HG03045 (cell line): ENCODE results near the gene RFX1.
"Not testable (repeated sequence)": the region's sequence is repeated elsewhere in the genome, so short reads cannot be mapped to it uniquely, and the experiment has no call there.

Source experiments
- ATAC-seq: cut with Tn5 transposase; IDR thresholded peaks from one replicate; pipeline ENCODE4 v1.9.1; 2021; ENCODE audit warnings: mild to moderate bottlenecking, moderate library complexity; ENCODE audit not compliant: unreplicated experiment

The RFX1 gene

DNA sequence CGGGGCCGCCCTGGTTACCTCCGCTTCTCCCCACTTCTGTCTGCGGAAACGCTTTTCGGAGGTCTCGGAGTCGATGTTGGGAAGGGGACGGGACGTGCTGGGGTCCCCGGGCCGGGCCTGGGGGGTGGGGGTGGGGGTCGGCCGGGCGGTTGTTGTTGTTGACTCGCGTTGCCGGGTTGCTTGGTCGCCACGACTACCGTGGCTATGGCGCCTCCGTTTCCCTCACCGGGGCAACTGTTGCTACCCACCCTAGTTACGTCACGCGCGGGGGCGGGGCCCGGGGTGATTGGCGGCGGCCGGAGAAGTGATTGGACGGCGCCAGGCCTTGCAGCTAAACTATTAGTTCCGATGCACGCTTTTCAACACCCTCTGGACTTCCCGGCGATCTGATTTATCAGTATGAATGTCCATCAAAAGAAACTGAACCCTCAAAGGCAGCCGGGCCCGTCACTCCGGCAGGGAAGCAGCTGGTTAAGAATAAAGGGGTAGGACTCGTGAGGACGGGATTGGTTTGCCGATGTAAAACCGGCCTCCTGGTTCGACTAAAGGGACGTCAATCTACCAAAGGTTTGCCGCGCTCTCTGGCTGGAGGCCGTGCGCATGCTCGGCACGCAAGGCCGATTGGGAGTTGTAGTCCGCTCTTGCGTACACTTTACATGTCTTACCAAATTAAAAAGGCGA, at the start of gene RFX1:
Gene RFX1, minus strand, starts transcription at position 236 of the 681 bp plus-strand sequence. CDS start 12,477 bp downstream, outside the sequence.
- peak; percentile 76 for ATAC-seq

DNA sequence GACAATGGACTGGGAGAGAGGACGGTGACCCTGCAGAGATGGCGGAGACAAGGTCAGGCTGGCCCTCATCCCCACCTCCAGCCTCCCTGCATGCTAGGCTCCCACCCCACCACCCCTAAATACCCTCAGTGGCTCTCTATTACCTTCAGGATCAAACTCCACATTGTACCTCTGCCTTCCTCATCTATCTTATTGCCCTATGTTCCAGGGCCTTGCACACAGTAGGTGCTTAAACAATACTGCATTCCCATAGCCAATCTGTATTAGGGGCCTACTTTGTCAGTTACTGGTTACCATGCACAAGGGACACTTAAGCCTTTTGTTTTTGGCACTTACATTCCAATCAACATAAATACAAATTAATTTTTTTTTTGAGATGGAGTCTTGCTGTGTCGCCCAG, 49.3 kb upstream of the RFX1 start:
- no peak for ATAC-seq

DNA sequence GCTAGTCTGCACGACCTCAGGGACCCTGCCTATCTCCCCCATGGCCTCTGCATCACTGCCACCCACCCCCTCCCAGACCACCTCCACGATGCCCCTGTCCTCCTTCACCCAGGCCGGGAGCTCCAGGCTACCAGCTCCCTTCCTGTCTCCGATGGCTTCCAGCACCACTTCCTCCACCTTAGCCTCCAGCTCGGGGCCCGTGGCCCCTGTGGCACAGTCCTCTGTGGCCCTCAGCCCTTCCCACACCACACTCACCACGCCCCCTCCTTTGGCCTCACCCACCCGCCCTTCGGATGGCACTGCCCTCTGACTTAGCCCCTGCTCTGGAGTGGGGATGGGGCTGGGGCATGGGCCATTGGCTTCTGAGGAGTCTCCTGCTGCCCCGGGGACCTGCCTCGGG, 48.6 kb upstream of the RFX1 start:
- no peak for ATAC-seq

DNA sequence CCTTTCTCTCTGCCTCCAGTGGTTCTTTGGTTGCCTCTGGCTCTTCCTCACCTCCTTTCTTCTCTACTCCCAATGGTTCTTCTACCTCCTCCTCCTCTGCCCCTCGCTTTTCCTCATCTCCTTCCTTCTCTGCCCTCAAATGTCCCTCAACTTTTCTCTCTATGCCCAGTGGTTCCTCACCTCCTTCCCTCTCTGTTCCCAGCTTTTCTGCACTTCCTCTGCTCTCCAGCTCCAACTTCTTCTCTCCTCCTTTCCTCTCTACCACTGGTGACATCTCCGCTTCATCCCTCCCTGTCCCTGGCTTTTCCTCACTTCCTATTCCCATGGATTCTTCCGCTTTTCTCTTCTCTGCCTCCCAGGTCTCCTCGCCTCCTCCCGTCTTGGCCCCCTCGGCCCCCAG, 48.0 kb upstream of the RFX1 start:
- ATAC-seq = no peak

DNA sequence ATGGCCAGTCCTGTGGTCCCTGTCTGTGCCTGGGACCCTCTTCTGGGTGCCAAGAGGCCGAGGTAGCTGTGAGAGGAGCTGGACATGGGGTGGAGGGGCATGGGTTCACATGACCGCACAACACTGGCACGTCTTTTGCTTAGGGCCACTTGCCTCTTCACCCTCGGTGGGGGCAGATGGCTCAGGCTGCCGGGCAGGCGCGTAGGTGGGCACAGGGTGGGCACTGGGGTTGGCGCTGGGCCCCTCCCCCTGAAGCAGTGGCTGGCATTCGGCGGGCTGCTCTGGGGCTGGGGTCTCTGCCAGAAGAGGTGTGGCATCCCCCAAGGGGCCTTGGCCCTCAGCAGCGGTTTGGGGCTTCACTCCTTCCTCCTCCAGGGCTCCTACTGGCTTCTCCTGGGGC, 47.4 kb upstream of the RFX1 start:
- ATAC-seq = no peak

DNA sequence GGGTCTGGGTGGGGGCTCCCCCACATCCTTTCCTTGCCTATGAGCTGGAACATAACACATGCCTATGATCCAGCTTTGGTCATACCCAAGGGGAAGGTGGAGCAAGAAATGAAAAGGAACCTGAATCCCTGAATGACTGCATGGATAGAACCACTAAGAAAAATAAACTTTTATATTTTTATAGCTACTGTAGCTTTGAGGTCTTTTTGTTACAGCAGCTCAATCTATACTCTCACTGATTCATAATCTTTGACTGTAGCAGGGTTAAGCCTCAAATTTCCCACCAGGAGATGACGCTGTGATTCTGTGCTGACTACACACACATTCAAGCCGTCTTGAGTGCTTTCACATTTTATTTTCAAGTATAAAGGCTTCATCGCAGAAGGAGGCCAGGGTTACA, 46.9 kb upstream of the RFX1 start:
- ATAC-seq = no peak

GRCh38 chr19:14052470-14052869, 46.4 kb upstream of the RFX1 start:
- ATAC-seq = no peak

DNA sequence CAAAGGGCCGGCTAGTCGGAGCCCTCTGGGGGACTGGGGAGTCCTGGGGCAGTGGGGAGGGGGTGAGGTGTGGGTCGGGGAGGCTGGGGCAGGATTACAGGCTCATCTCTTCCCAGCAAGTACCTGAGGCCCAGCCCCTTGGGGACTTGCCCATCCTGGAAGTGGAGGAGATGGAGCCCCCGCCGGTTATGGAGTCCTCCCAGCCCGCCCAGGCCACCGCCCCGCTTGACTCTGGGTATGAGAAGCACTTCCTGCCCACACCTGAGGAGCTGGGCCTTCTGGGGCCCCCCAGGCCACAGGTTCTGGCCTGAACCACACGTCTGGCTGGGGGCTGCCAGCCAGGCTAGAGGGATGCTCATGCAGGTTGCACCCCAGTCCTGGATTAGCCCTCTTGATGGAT, 45.9 kb upstream of the RFX1 start:
- ATAC-seq = no peak

DNA sequence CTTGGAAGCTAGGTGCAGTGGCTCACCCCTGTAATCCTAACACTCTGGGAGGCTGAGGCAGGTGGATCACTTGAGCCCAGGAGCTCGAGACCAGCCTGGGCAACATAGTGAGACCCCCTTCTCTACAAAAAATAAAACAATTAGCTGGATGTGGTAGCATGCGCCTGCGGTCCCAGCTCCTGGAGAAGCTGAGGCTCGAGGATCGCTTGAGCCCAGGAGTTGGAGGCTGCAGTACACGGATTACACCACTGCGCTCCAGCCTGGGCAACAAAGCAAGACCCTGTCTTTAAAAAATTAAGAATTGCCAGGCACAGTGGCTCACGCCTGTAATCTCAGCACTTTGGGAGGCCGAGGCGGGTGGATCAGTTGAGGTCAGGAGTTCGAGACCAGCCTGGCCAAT, 44.8 kb upstream of the RFX1 start:
- ATAC-seq = not testable (repeated sequence)

DNA sequence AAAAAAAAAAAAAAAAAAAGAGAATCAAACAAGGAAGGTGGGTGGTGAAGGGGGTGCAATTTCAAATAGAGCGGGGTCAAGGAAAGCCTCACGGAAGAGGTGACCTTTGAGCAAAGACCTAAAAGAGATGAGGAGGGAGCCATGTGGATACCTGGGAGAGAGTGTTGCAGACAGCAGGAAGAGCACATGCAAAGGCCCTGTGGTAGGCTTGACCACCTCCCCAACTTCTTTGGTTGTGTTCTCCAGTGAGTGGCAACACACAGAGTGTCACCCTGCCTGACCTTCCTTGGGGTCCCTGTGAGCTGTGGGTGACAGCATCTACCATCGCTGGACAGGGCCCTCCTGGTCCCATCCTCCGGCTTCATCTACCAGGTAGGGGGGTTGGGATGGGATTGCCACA, 44.4 kb upstream of the RFX1 start:
- ATAC-seq = no peak

GRCh38 chr19:14048443-14049153, 42.5 kb upstream of the RFX1 start:
- no peak for ATAC-seq

- not testable (repeated sequence) for ATAC-seq
These were observed 41.7 kb upstream of the RFX1 start for GRCh38 chr19:14047866-14048265.

- not testable (repeated sequence) for ATAC-seq
These were observed 36.8 kb upstream of the RFX1 start for GRCh38 chr19:14042659-14043608.

- no peak for ATAC-seq
These were observed 33.1 kb upstream of the RFX1 start for GRCh38 chr19:14039181-14039580.

GRCh38 chr19:14035706-14036105, 29.6 kb upstream of the RFX1 start:
- no peak for ATAC-seq

DNA sequence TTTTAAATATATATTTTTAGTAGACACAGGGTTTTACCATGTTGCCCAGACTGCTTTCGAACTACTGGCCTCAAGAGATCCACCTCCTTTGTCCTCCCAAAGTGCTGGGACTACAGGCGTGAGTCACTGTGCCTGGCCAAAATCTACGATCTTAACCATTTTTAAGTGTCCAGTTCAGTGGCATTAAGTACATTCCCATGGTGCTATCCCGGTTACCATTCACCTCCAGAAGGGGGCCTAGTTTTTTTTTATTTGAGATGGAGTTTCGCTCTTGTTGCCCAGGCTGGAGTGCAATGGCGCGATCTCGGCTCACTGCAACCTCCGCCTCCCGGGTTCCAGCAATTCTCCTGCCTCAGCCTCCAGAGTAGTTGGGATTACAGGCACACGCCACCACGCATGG, 29.0 kb upstream of the RFX1 start:
- not testable (repeated sequence) for ATAC-seq

DNA sequence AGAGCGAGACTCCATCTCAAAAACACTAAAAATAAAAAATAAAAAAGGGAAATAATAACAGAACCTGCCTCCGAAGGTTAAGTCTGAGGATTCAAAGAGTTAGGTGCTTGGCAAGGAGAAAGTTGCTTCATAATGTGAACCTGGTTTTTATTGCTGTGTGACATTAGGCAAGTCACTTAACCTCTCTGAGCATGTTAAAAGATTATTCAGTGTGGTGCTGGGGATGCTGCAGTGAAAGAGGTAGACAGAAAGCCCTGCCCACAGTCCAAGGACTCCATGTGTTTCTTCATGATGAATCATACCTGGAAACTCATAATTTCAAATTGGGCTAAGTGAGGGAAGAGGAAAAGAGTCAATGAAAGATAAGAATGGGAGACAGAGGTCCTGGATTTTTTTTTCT, 27.8 kb upstream of the RFX1 start:
- ATAC-seq = no peak

GRCh38 chr19:14031719-14032480, 25.8 kb upstream of the RFX1 start, which contains the start of gene IL27RA:
IL27RA (plus strand) TSS chr19:14031762; CDS start chr19:14031873, 111 bp downstream.
- ATAC-seq = peak; percentile 63

DNA sequence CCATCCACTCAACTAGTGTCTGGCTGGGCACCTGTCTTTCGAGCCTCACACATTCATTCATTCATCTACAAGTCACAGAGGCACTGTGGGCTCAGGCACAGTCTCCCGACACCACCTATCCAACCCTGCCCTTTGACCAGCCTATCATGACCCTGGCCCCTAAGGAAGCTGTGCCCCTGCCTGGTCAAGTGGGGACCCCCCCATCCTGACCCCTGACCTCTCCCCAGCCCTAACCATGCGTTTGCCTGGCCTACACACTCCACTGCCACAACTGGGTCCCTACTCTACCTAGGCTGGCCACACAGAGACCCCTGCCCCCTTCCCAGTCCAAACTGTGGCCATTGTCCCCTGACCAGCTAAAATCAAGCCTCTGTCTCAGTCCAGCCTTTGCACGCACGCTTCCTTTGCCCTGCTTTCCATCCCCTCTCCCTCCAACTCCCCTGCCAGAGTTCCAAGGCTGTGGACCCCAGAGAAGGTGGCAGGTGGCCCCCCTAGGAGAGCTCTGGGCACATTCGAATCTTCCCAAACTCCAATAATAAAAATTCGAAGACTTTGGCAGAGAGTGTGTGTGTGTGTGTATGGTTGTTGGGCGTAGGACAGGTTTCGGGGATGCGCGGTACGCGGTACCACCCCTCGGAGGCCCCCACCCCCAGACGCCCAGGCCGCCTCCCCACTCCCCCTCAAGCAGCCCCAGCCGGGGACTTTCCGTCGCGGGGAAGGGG, 25.0 kb upstream of the RFX1 start:
- no peak for ATAC-seq

DNA sequence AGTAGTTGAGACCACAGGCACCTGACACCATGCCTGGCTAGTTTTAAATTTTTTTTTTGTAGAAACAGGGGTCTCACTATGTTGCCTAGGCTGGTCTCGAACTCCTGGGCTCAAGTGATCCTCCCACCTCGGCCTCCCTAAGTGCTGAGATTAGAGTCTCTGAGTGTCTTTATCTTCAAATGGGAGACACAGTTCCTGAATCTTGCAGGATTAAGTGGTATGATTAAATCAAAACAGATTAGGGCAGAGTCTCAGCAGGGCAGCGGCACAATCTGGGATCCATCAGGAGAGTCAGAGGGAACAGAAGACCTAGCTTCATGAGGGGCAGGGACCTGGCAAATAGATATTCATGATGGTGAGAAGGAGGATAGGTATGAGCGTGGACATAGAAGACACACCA, 22.8 kb upstream of the RFX1 start:
- no peak for ATAC-seq
